ENCODE results near the gene RTEL1.
"Not testable (repeated sequence)": the region's sequence is repeated elsewhere in the genome, so short reads cannot be mapped to it uniquely, and the experiment has no call there.

The RTEL1 gene

DNA sequence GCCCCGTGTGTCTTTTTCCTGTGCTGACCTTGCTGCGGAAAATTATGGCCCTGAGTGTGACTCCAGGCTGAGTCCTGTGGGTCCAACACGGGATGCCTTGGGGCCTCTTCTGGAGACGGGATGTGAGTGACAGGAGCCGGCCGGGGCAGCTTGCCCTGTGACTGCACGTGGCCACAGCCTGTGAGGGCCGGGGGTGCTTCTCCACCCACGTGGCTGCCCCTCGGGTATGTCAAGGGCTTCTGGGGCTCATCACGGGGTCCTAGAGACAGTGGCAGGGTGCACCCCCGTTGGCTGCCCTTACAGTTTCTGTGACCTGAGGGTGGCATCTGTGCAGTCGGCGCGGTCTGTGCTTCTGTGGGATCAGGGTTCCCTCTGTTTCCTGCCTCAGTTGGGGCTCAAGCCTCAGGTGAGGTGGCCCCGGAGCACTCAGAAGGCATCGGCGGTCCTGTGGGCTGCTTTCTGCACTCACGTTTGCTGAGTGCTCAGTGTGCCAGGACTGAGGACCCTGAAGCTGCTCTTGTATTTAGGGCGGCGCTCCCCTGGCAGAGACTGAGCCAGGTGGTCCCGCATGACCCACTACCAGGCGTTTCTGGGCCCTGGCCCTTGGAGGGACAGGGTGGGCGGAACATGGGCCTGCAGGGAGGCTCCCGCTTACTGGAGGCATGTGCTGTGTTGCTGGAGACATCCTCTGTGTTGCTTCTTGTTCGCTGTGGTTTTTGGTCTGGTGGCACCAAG is 5.4 kb downstream of the RTEL1 start:
- DNase-seq (ENCODE audit: low read depth, low spot score), result no peak
- no peak overlapping the region for H3K27ac ChIP-seq

DNA sequence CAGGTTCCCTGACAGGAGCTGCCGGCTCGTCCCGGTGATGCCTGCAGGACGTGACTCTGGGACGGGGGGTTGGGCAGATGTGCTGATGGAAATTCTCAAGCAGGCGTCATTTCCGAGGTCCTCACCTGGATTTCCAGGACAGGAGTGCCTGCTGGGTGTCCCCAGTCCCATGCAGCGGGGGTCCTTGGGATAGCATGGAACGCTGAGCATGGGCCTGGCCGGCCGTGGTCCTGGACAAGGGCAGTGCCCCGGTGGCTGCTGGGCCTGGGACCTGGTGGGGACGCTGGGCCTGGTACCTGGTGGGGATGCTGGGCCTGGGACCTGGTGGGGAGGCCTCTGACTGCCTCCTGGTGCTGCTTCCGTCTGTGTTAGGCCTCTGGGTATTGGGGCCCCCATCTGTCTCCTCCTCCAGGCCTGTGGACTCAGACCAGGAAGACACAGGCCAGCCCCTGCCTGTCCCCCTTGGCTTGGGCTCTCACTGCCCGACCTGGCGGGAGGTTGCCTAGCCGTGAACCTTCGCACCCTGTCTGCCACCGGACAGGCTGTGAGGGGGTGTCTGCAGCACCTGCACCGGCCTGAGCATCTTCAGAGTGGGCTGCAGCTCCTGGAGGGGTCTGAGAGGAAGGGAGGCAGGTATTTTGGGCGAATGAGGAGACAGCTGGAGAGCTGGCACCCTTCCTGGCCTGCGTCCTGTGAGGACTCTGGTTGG is 6.2 kb downstream of the RTEL1 start:
- H3K27ac ChIP-seq, result no peak overlapping the region

GRCh38 chr20:63664861-63665594 is 6.9 kb downstream of the RTEL1 start:
- H3K27ac ChIP-seq, result no peak overlapping the region
- DNase-seq (ENCODE audit: low read depth, low spot score), result no peak

More for the DNA sequence above, 6.2 kb downstream of the RTEL1 start:
- DNase-seq (ENCODE audit: low read depth, low spot score), result no peak

- no peak overlapping the region for H3K27ac ChIP-seq
- no peak for DNase-seq (ENCODE audit: low read depth, low spot score)
These were observed 7.6 kb downstream of the RTEL1 start for GRCh38 chr20:63665708-63666107.

DNA sequence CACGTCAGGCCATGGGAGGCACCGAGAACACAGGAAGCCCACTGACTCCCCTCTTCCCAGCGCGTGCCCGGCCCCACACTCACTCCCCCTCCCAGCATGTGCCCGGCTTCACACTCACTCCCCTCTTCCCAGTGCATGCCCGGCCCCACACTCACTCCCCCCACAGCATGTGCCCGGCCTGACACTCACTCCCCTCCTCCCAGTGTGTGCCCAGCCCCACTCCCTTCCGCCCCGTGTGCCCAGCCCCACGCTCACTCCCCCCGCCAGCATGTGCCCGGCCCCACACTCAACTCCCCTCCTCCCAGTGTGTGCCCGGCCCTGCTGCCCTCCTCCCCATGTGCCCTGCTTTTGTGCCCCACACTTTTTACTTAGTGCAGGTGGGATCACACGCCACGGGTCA is 9.7 kb downstream of the RTEL1 start:
- no peak for DNase-seq (ENCODE audit: low read depth, low spot score)
- H3K27ac ChIP-seq, result no peak overlapping the region

DNA sequence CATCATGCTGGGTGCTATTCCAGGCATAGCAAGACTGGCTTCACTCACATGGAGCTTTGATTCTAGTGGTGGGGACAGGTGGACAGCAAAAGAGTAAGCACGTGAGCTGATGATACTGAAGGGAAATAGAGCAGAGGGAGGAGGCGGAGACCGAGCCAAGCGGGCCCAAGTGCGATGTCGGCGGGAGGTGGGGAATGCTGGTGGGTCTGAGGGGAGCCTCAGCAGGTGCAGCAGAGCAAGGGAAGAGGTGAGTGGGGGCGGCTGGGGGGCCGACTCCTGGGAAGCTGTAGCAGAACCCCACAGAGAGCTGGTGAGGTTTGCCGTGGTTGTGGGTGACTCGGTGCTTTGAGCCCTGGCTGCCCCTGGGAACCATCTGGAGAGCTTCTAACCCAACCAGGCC is 10.2 kb downstream of the RTEL1 start:
- no peak for DNase-seq (ENCODE audit: low read depth, low spot score)
- no peak overlapping the region for H3K27ac ChIP-seq

DNA sequence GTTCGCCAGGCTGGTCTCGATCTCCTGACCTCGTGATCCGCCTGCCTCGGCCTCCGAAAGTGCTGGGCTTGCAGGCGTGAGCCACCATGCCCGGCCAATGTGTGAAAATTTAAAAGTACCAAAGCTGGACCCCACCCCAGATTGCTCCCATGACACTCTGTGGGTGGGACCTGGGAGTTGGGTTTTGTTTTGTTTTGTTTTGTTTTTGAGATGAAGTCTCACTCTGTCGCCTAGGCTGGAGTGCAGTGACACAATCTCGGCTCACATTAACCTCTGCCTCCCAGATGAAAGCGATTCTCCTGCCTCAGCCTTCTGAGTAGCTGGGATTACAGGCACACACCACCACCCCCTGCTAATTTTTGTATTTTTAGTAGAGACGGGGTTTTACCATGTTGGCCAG is 13.6 kb downstream of the RTEL1 start:
- H3K27ac ChIP-seq; DNase-seq (ENCODE audit: low read depth, low spot score): not testable (repeated sequence)

- H3K27ac ChIP-seq, result no peak overlapping the region
- no peak for DNase-seq (ENCODE audit: low read depth, low spot score)
These were observed 14.6 kb downstream of the RTEL1 start for GRCh38 chr20:63672666-63673065.

- no peak for DNase-seq (ENCODE audit: low read depth, low spot score)
- no peak overlapping the region for H3K27ac ChIP-seq
These were observed 15.8 kb downstream of the RTEL1 start for GRCh38 chr20:63673951-63674350.

GRCh38 chr20:63675681-63676368 is 17.7 kb downstream of the RTEL1 start:
- no peak for DNase-seq (ENCODE audit: low read depth, low spot score)
- H3K27ac ChIP-seq, result no peak overlapping the region

DNA sequence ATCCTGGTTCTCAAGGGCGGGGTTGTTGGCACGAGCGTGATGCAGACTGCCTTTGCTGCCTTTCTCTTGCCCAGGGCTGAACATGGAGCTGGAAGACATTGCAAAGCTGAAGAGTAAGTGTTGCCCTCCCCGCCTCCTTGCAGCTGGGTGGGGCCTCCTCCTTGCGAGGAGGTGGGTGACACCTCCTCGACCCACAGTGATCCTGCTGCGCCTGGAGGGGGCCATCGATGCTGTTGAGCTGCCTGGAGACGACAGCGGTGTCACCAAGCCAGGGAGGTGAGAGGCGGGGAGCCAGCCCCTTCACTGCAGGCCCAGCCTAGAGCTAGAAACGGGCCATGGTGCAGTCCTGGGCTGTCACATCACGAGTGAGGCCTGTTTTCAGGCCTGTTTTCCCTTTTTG is 20.0 kb downstream of the RTEL1 start:
- H3K27ac ChIP-seq, result no peak overlapping the region
- DNase-seq (ENCODE audit: low read depth, low spot score), result no peak

DNA sequence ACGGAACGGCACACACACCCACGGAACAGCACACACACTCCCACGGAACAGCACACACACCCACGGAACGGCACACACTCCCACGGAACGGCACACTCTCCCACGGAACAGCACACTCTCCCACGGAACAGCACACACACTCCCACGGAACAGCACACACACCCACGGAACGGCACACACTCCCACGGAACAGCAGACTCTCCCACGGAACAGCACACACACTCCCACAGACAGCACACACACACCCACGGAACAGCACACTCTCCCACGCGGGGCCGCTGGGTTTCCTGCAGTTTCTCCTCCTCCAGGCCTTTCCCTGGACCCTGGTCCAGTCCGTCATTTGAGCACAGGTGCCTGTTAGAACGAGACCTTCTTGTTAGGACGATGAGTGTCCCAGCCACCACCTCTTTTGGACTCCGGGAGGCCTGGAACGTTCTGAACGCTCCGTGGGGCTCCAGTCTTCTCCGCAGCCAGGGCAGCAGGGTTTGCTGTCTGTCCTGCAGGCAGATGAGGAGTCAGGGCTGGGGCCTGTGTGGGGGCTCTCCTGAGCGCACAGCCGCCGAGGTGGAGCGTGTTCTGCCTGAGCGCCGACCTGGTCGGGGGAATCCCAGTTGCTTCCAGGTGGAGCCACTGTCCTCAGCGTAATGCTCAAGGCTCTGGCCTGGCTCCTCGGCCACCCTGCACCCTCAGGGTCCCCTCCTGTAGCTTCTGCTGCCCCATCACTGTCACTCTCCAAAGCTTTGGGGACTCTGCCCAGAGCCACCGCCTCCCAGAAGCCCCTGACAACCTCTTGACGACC is 20.8 kb downstream of the RTEL1 start:
- DNase-seq (ENCODE audit: low read depth, low spot score), result no peak
- H3K27ac ChIP-seq, result no peak overlapping the region

DNA sequence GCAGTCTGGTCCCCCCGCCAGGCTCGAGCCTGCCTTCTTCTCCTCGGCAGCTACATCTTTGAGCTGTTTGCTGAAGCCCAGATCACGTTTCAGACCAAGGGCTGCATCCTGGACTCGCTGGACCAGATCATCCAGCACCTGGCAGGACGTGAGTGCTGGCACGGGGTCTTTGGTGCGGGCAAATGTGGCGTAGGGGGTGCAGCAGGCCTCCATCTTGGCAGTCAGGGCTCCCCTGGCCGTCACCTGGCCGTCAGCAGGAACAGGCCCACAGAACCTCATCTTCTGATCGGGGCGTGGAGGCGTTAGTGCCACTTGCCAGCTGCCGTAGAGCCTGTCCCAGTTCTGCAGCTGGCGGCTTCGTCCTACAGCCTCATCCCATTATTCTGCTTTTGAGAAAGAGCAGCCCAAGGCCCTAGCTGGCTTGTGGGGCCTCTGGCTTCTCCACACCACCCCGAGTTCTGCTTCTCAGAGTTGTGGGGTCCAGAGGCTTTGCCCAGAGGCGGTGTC is 21.7 kb downstream of the RTEL1 start:
- no peak overlapping the region for H3K27ac ChIP-seq
- DNase-seq (ENCODE audit: low read depth, low spot score), result no peak

DNA sequence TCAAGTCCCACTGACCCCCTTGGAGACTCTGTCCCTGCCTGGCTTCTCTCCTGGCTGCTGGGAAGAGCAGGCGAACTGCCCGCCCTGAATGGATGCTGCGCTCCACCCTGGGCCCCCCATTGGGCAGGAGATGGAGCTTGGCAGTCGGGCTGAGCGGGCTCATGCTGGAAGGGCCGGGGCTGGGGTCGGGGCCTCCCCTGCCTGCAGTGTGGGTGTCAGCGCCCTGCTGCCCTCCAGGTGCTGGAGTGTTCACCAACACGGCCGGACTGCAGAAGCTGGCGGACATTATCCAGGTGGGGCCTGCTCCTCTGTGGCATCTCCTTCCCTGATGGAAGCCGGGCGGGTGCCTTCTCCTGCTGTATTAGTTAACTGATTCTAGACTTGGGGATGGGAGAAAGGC is 22.3 kb downstream of the RTEL1 start:
- H3K27ac ChIP-seq, result no peak overlapping the region
- DNase-seq (ENCODE audit: low read depth, low spot score), result no peak

- no peak for DNase-seq (ENCODE audit: low read depth, low spot score)
- peak overlapping the region; percentile 84 for H3K27ac ChIP-seq
These were observed 22.9 kb downstream of the RTEL1 start for GRCh38 chr20:63680857-63681608.

DNA sequence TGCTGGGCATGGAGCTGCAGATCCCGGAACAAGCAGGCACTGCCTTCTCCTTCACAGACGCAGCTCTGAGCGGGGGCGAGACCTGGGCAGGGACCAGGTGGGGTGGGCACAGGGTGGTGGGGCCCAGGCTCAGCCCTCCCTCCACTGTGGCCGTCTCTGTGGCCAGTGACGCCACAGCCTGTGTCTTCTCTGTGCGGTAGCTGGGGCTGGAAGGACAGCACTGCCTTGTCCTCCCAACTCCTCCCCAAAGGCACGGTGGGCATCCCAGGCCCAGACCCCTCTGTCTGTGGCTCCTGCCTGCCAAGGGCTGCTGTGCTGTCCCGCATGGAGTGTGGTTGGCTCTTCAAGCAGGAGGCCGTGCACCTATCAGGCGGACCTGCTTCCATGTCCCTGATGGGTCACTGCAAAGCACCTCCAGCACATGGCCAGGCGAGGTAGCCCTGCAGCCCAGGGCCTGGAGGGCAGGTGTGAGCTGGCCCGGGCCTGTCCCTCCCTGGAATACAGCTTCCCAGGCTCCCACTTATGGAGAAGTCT is 23.6 kb downstream of the RTEL1 start:
- no peak for DNase-seq (ENCODE audit: low read depth, low spot score)
- H3K27ac ChIP-seq, result peak overlapping the region; percentile 84

GRCh38 chr20:63682384-63683139 is 24.4 kb downstream of the RTEL1 start:
- H3K27ac ChIP-seq, result peak overlapping the region; percentile 84
- peak; percentile 87 for DNase-seq (ENCODE audit: low read depth, low spot score)
